ENCODE data around the gene OR52K2. TPM values are rescaled to one million over a fixed set of nuclear protein-coding genes. Genes with fewer than 3 reads are reported as not detected.
"Not testable (repeated sequence)": the region's sequence is repeated elsewhere in the genome, so short reads cannot be mapped to it uniquely, and the experiment has no call there.

Gene OR52K2
- not detected for polyA plus RNA-seq (2013)

- Histone ChIP-seq H3K27ac (ENCODE audit: insufficient read depth in 1 of 2, low read depth in 1 of 2, low read length in 2 of 2, poor library complexity in 1 of 2, severe bottlenecking in 2 of 2) (no peak within 1 kb of the TSS), H3K4me3 (ENCODE audit: control insufficient read depth in 1 of 7, extremely low read depth in 1 of 7, insufficient read depth in 4 of 7, low read depth in 2 of 7, low read length in 6 of 7) (no peak within 1 kb of the TSS), H3K4me1 (ENCODE audit: control extremely low read depth in 1 of 4, control insufficient read depth in 4 of 4, insufficient read depth in 4 of 4, low read length in 3 of 4) (peaks cover 0 to 1% (median 0%) of the 10 kb centered on the region in 4 experiments), H3K36me3 (ENCODE audit: control insufficient read depth in 4 of 4, insufficient read depth in 4 of 4, low read length in 3 of 4) (no peaks in the 10 kb centered on the region), H3K27me3 (replicated peaks in 2 of 5; ENCODE audit: control insufficient read depth in 4 of 5, insufficient read depth in 5 of 5, low read length in 4 of 5) (no peaks in the 10 kb centered on the region), H3K9me3 (ENCODE audit: control extremely low read depth in 1 of 5, control insufficient read depth in 4 of 5, insufficient read depth in 2 of 5, low read depth in 1 of 5, low read length in 4 of 5) (peaks cover 0 to 5% (median 0%) of the 10 kb centered on the region in 5 experiments)
- ChIA-PET POLR2A (no interaction called here), CTCF (no interaction called here)
- no peak for DNase-seq
Measured at GRCh38 chr11:4448995-4449394, at the start of gene OR52K2. OR52K2 (plus strand) TSS chr11:4449295; CDS start chr11:4449340, 45 bp downstream.

GRCh38 chr11:4406206-4406605 is 42.9 kb upstream of the OR52K2 start:
- 40% methylated on average over 1 of the region's 6 CpGs for WGBS (ENCODE audit: insufficient coverage)
- DNase-seq; H3K9me3 ChIP-seq (ENCODE audit: control extremely low read depth in 1 of 5, control insufficient read depth in 4 of 5, insufficient read depth in 2 of 5, low read depth in 1 of 5, low read length in 4 of 5); H3K27me3 ChIP-seq (replicated peaks in 2 of 5; ENCODE audit: control insufficient read depth in 4 of 5, insufficient read depth in 5 of 5, low read length in 4 of 5); H3K4me1 ChIP-seq (ENCODE audit: control extremely low read depth in 1 of 4, control insufficient read depth in 4 of 4, insufficient read depth in 4 of 4, low read length in 3 of 4); POLR2A ChIA-PET; H3K4me3 ChIP-seq (ENCODE audit: control insufficient read depth in 1 of 7, extremely low read depth in 1 of 7, insufficient read depth in 4 of 7, low read depth in 2 of 7, low read length in 6 of 7); H3K36me3 ChIP-seq (ENCODE audit: control insufficient read depth in 4 of 4, insufficient read depth in 4 of 4, low read length in 3 of 4); H3K27ac ChIP-seq (ENCODE audit: insufficient read depth in 1 of 2, low read depth in 1 of 2, low read length in 2 of 2, poor library complexity in 1 of 2, severe bottlenecking in 2 of 2); CTCF ChIA-PET: not testable (repeated sequence)

GRCh38 chr11:4416306-4416705 is 32.8 kb upstream of the OR52K2 start:
- H3K9me3 ChIP-seq (ENCODE audit: control extremely low read depth in 1 of 5, control insufficient read depth in 4 of 5, insufficient read depth in 2 of 5, low read depth in 1 of 5, low read length in 4 of 5): no peaks in the 10 kb centered on the region
- no peak overlapping the region for H3K27ac ChIP-seq (ENCODE audit: insufficient read depth in 1 of 2, low read depth in 1 of 2, low read length in 2 of 2, poor library complexity in 1 of 2, severe bottlenecking in 2 of 2)
- H3K36me3 ChIP-seq (ENCODE audit: control insufficient read depth in 4 of 4, insufficient read depth in 4 of 4, low read length in 3 of 4): no peaks in the 10 kb centered on the region
- H3K4me1 ChIP-seq (ENCODE audit: control extremely low read depth in 1 of 4, control insufficient read depth in 4 of 4, insufficient read depth in 4 of 4, low read length in 3 of 4): no peaks in the 10 kb centered on the region
- 88% methylated on average over 1 of the region's 1 CpG for WGBS (ENCODE audit: insufficient coverage)
- H3K4me3 ChIP-seq (ENCODE audit: control insufficient read depth in 1 of 7, extremely low read depth in 1 of 7, insufficient read depth in 4 of 7, low read depth in 2 of 7, low read length in 6 of 7): no peak overlapping the region
- ChIA-PET POLR2A (no interaction called here), CTCF (no interaction called here)
- H3K27me3 ChIP-seq (replicated peaks in 2 of 5; ENCODE audit: control insufficient read depth in 4 of 5, insufficient read depth in 5 of 5, low read length in 4 of 5): no peaks in the 10 kb centered on the region
- DNase-seq: no peak

GRCh38 chr11:4416816-4417215 is 32.3 kb upstream of the OR52K2 start:
- H3K4me3 ChIP-seq (ENCODE audit: control insufficient read depth in 1 of 7, extremely low read depth in 1 of 7, insufficient read depth in 4 of 7, low read depth in 2 of 7, low read length in 6 of 7): no peak overlapping the region
- H3K27ac ChIP-seq (ENCODE audit: insufficient read depth in 1 of 2, low read depth in 1 of 2, low read length in 2 of 2, poor library complexity in 1 of 2, severe bottlenecking in 2 of 2): no peak overlapping the region
- H3K4me1 ChIP-seq (ENCODE audit: control extremely low read depth in 1 of 4, control insufficient read depth in 4 of 4, insufficient read depth in 4 of 4, low read length in 3 of 4): no peaks in the 10 kb centered on the region
- no peaks in the 10 kb centered on the region for H3K27me3 ChIP-seq (replicated peaks in 2 of 5; ENCODE audit: control insufficient read depth in 4 of 5, insufficient read depth in 5 of 5, low read length in 4 of 5)
- POLR2A ChIA-PET: no interaction called here
- CTCF ChIA-PET: no interaction called here
- H3K36me3 ChIP-seq (ENCODE audit: control insufficient read depth in 4 of 4, insufficient read depth in 4 of 4, low read length in 3 of 4): no peaks in the 10 kb centered on the region
- 100% methylated on average over 1 of the region's 1 CpG for WGBS (ENCODE audit: insufficient coverage)
- no peak for DNase-seq
- no peaks in the 10 kb centered on the region for H3K9me3 ChIP-seq (ENCODE audit: control extremely low read depth in 1 of 5, control insufficient read depth in 4 of 5, insufficient read depth in 2 of 5, low read depth in 1 of 5, low read length in 4 of 5)

- 83% methylated on average over 7 of the region's 8 CpGs for WGBS (ENCODE audit: insufficient coverage)
- no peak overlapping the region for H3K27ac ChIP-seq (ENCODE audit: insufficient read depth in 1 of 2, low read depth in 1 of 2, low read length in 2 of 2, poor library complexity in 1 of 2, severe bottlenecking in 2 of 2)
- no peaks in the 10 kb centered on the region for H3K9me3 ChIP-seq (ENCODE audit: control extremely low read depth in 1 of 5, control insufficient read depth in 4 of 5, insufficient read depth in 2 of 5, low read depth in 1 of 5, low read length in 4 of 5)
- no peak for DNase-seq
- no peaks in the 10 kb centered on the region for H3K36me3 ChIP-seq (ENCODE audit: control insufficient read depth in 4 of 4, insufficient read depth in 4 of 4, low read length in 3 of 4)
- H3K4me3 ChIP-seq (ENCODE audit: control insufficient read depth in 1 of 7, extremely low read depth in 1 of 7, insufficient read depth in 4 of 7, low read depth in 2 of 7, low read length in 6 of 7): no peak overlapping the region
- H3K4me1 ChIP-seq (ENCODE audit: control extremely low read depth in 1 of 4, control insufficient read depth in 4 of 4, insufficient read depth in 4 of 4, low read length in 3 of 4): no peaks in the 10 kb centered on the region
- POLR2A ChIA-PET: no interaction called here
- CTCF ChIA-PET: no interaction called here
- H3K27me3 ChIP-seq (replicated peaks in 2 of 5; ENCODE audit: control insufficient read depth in 4 of 5, insufficient read depth in 5 of 5, low read length in 4 of 5): no peaks in the 10 kb centered on the region
Measured at GRCh38 chr11:4418403-4418802, 30.7 kb upstream of the OR52K2 start.

- Histone ChIP-seq H3K4me1 (ENCODE audit: control extremely low read depth in 1 of 4, control insufficient read depth in 4 of 4, insufficient read depth in 4 of 4, low read length in 3 of 4) (no peaks in the 10 kb centered on the region), H3K9me3 (ENCODE audit: control extremely low read depth in 1 of 5, control insufficient read depth in 4 of 5, insufficient read depth in 2 of 5, low read depth in 1 of 5, low read length in 4 of 5) (peaks cover 0 to 3% (median 0%) of the 10 kb centered on the region in 5 experiments), H3K27ac (ENCODE audit: insufficient read depth in 1 of 2, low read depth in 1 of 2, low read length in 2 of 2, poor library complexity in 1 of 2, severe bottlenecking in 2 of 2) (no peak overlapping the region), H3K4me3 (ENCODE audit: control insufficient read depth in 1 of 7, extremely low read depth in 1 of 7, insufficient read depth in 4 of 7, low read depth in 2 of 7, low read length in 6 of 7) (no peak overlapping the region), H3K36me3 (ENCODE audit: control insufficient read depth in 4 of 4, insufficient read depth in 4 of 4, low read length in 3 of 4) (no peaks in the 10 kb centered on the region), H3K27me3 (replicated peaks in 2 of 5; ENCODE audit: control insufficient read depth in 4 of 5, insufficient read depth in 5 of 5, low read length in 4 of 5) (no peaks in the 10 kb centered on the region)
- ChIA-PET POLR2A (no interaction called here), CTCF (no interaction called here)
- no peak for DNase-seq
- WGBS (ENCODE audit: insufficient coverage): 91% methylated on average over 4 of the region's 4 CpGs
Measured at GRCh38 chr11:4430051-4430450, 19.0 kb upstream of the OR52K2 start.

- peaks cover 0 to 3% (median 0%) of the 10 kb centered on the region in 5 experiments for H3K9me3 ChIP-seq (ENCODE audit: control extremely low read depth in 1 of 5, control insufficient read depth in 4 of 5, insufficient read depth in 2 of 5, low read depth in 1 of 5, low read length in 4 of 5)
- H3K36me3 ChIP-seq (ENCODE audit: control insufficient read depth in 4 of 4, insufficient read depth in 4 of 4, low read length in 3 of 4): no peaks in the 10 kb centered on the region
- CTCF ChIA-PET: no interaction called here
- WGBS (ENCODE audit: insufficient coverage): no CpG with 5 or more reads among the region's 2 CpGs
- H3K4me1 ChIP-seq (ENCODE audit: control extremely low read depth in 1 of 4, control insufficient read depth in 4 of 4, insufficient read depth in 4 of 4, low read length in 3 of 4): no peaks in the 10 kb centered on the region
- no peak overlapping the region for H3K27ac ChIP-seq (ENCODE audit: insufficient read depth in 1 of 2, low read depth in 1 of 2, low read length in 2 of 2, poor library complexity in 1 of 2, severe bottlenecking in 2 of 2)
- no peak overlapping the region for H3K4me3 ChIP-seq (ENCODE audit: control insufficient read depth in 1 of 7, extremely low read depth in 1 of 7, insufficient read depth in 4 of 7, low read depth in 2 of 7, low read length in 6 of 7)
- no peaks in the 10 kb centered on the region for H3K27me3 ChIP-seq (replicated peaks in 2 of 5; ENCODE audit: control insufficient read depth in 4 of 5, insufficient read depth in 5 of 5, low read length in 4 of 5)
- POLR2A ChIA-PET: no interaction called here
- DNase-seq: no peak
Measured at GRCh38 chr11:4433856-4434255, 15.2 kb upstream of the OR52K2 start.
